Measurements from ENCODE around the gene SKI.

SKI gene

GRCh38 chr1:2271211-2271721 is 43.1 kb downstream of the SKI start:
- H3K4me3 Mint-ChIP-seq = no peak overlapping the region
- peaks cover 4 to 15% of the 10 kb centered on the region in 2 donors for H3K36me3 Mint-ChIP-seq
- H3K27ac Mint-ChIP-seq = no peak overlapping the region
- peaks cover 38 to 56% of the 10 kb centered on the region in 2 donors for H3K4me1 Mint-ChIP-seq
- no peak for ATAC-seq (replicated peaks)
- H3K9me3 Mint-ChIP-seq = no peaks in the 10 kb centered on the region
- DNase-seq = no peak
- no peaks in the 10 kb centered on the region for H3K27me3 Mint-ChIP-seq

- Mint-ChIP-seq H3K36me3 (peaks cover 11 to 19% of the 10 kb centered on the region in 2 donors), H3K4me1 (peaks cover 40 to 56% of the 10 kb centered on the region in 2 donors), H3K4me3 (no peak overlapping the region), H3K27ac (no peak overlapping the region), H3K27me3 (no peaks in the 10 kb centered on the region), H3K9me3 (peaks cover 0 to 2% of the 10 kb centered on the region in 2 donors)
- DNase-seq (no peak), ATAC-seq (replicated peaks) (no peak)
Measured at GRCh38 chr1:2271841-2272655, 43.9 kb downstream of the SKI start.

GRCh38 chr1:2272686-2273400 is 44.7 kb downstream of the SKI start:
- peaks cover 43 to 61% of the 10 kb centered on the region in 2 donors for H3K4me1 Mint-ChIP-seq
- peaks cover 18 to 27% of the 10 kb centered on the region in 2 donors for H3K36me3 Mint-ChIP-seq
- H3K27ac Mint-ChIP-seq = no peak overlapping the region
- no peaks in the 10 kb centered on the region for H3K27me3 Mint-ChIP-seq
- ATAC-seq (replicated peaks) = no peak
- peaks cover 0 to 6% of the 10 kb centered on the region in 2 donors for H3K9me3 Mint-ChIP-seq
- H3K4me3 Mint-ChIP-seq = no peak overlapping the region
- no peak for DNase-seq

GRCh38 chr1:2273401-2274090 is 45.4 kb downstream of the SKI start:
- Mint-ChIP-seq H3K27me3 (no peaks in the 10 kb centered on the region), H3K4me3 (peak overlapping the region in 1 of 2 donors; percentile 21), H3K9me3 (peaks cover 0 to 6% of the 10 kb centered on the region in 2 donors), H3K27ac (no peak overlapping the region), H3K4me1 (peaks cover 49 to 67% of the 10 kb centered on the region in 2 donors), H3K36me3 (peaks cover 18 to 31% of the 10 kb centered on the region in 2 donors)
- DNase-seq (no peak), ATAC-seq (replicated peaks) (no peak)

DNA sequence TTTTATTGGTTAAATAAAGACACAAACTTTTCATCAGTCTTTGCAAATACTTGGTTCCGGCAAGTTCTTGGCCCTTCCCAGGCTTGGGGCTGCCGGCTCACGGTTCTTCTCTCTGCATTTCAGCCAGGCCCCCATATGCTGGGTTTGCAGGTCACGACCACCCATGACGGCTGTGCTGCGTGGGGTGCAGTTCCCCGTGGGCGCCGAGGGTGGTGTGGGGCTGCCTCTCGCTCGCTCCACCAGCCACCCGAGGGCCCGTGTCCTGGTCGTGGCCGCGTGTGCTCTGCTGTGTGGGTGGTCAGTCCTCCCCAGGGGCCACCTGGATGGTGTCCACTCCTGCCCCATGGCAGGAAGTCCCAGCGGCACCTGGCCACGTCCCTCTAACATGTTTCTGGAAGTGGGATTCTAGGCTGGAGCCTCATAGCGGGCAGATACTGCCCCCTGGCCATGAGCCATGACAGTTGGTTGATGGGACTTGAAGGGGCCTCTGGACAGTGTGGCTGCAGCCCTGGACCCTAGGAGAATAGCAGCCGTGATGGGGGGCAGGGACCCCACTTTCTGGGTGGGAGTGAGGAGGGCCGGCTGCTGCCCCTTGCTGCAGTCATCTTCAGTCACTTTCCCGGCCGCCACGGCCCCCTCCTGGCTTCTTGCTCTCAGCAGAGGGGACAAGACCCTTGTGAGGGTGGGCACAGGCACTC is 46.3 kb downstream of the SKI start:
- no peaks in the 10 kb centered on the region for H3K27me3 Mint-ChIP-seq
- peaks cover 50 to 70% of the 10 kb centered on the region in 2 donors for H3K4me1 Mint-ChIP-seq
- peak overlapping the region; percentile 6 to 58 for H3K4me3 Mint-ChIP-seq
- peaks cover 18 to 27% of the 10 kb centered on the region in 2 donors for H3K36me3 Mint-ChIP-seq
- DNase-seq = no peak
- ATAC-seq (replicated peaks) = no peak
- peak overlapping the region; percentile 88 for H3K27ac Mint-ChIP-seq
- H3K9me3 Mint-ChIP-seq = peaks cover 0 to 6% of the 10 kb centered on the region in 2 donors

- H3K27ac Mint-ChIP-seq = peak overlapping the region; percentile 88
- peak; percentile 35 to 68 for ATAC-seq (replicated peaks)
- peaks cover 18 to 30% of the 10 kb centered on the region in 2 donors for H3K36me3 Mint-ChIP-seq
- H3K4me1 Mint-ChIP-seq = peaks cover 52 to 76% of the 10 kb centered on the region in 2 donors
- peak; percentile 31 for DNase-seq
- H3K9me3 Mint-ChIP-seq = peaks cover 0 to 6% of the 10 kb centered on the region in 2 donors
- H3K4me3 Mint-ChIP-seq = peak overlapping the region; percentile 53 to 58
- H3K27me3 Mint-ChIP-seq = no peaks in the 10 kb centered on the region
Measured at GRCh38 chr1:2274929-2275475, 46.9 kb downstream of the SKI start.

- Mint-ChIP-seq H3K27me3 (no peaks in the 10 kb centered on the region), H3K4me1 (peaks cover 51 to 76% of the 10 kb centered on the region in 2 donors), H3K9me3 (peaks cover 0 to 6% of the 10 kb centered on the region in 2 donors), H3K27ac (no peak overlapping the region), H3K36me3 (peaks cover 20 to 30% of the 10 kb centered on the region in 2 donors), H3K4me3 (peak overlapping the region in 1 of 2 donors; percentile 47)
- peak; percentile 84 to 92 for ATAC-seq (replicated peaks)
- peak; percentile 28 for DNase-seq
Measured at GRCh38 chr1:2275796-2276536, 47.8 kb downstream of the SKI start.

DNA sequence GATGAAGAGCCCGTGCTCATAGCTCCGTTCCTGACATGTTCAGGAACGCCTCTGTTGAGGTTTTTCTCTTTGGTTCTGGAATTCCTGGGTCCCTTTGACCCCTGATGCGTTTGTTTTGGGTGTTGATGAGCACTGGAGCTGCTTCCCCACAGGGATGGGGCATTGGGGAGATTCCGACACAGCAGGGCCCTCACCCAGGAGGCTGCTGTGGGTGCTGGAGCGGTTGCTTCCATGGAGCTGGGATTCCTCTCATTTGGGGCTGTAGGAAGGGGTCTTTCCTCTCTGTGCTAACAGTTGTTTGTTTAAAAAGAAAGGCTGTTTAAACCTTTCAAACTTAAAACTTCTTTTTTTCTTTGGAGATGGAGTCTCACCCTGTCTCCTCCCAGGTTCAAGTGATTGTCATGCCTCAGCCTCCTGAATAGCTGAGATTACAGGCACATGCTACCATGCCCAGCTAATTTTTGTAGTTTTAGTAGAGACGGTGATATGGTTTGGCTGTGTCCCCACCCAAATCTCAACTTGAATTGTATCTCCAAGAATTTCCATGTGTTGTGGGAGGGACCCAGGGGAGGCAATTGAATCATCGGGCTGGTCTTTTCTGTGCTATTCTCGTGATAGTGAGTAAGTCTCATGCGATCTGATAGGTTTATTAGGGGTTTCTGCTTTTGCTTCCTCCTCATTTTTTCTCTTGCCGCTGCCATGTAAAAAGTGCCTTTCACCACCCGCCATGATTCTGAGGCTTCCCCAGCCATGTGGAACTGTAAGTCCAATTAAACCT is 48.9 kb downstream of the SKI start:
- Mint-ChIP-seq H3K27me3 (no peaks in the 10 kb centered on the region), H3K27ac (peak overlapping the region; percentile 25), H3K4me1 (peaks cover 50 to 74% of the 10 kb centered on the region in 2 donors), H3K9me3 (peaks cover 0 to 6% of the 10 kb centered on the region in 2 donors), H3K36me3 (peaks cover 20 to 30% of the 10 kb centered on the region in 2 donors), H3K4me3 (no peak overlapping the region)
- ATAC-seq (replicated peaks) (no peak), DNase-seq (no peak)

DNA sequence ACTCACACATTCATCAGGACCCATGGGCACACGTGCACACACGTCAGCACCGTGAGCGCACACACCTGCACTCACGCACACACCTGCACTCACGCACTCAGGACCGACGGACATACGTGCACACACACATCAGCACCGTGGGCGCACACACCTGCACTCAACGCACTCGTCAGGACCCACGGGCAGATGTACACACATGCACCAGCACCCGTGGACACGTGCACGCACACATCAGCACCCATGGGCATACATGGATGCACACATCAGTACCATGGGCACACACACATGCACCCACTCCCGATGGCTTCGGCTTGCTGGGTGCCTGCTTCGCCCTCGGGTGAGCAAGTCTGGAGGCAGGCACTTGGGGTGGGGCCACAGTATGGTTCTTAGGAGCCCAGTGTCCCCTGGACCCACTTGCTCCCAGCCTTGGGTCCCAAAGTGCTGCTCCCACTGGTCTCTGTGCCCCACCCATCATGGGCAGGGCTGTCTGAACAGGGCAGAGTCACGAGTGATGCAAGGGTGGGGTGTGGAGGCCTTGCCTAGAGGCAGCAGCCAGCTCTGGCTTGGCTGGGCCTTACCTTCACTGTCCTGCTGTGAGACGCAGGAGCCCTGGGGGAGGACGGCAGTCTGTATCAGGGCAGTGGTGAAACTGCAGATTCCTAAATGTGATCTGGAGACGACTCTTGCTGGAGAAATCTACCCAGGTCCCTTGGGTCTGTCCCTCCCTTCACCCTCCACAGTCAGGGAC is 49.8 kb downstream of the SKI start:
- ATAC-seq (replicated peaks) (no peak), DNase-seq (no peak)
- H3K36me3 Mint-ChIP-seq = peaks cover 23 to 30% of the 10 kb centered on the region in 2 donors
- H3K27ac Mint-ChIP-seq = no peak overlapping the region
- H3K9me3 Mint-ChIP-seq = peaks cover 0 to 6% of the 10 kb centered on the region in 2 donors
- H3K4me1 Mint-ChIP-seq = peaks cover 51 to 70% of the 10 kb centered on the region in 2 donors
- H3K4me3 Mint-ChIP-seq = no peak overlapping the region
- H3K27me3 Mint-ChIP-seq = no peaks in the 10 kb centered on the region

- DNase-seq (no peak), ATAC-seq (replicated peaks) (no peak)
- Mint-ChIP-seq H3K36me3 (peaks cover 24 to 26% of the 10 kb centered on the region in 2 donors), H3K27ac (no peak overlapping the region), H3K9me3 (peaks cover 0 to 6% of the 10 kb centered on the region in 2 donors), H3K27me3 (no peaks in the 10 kb centered on the region), H3K4me3 (no peak overlapping the region), H3K4me1 (peaks cover 46 to 62% of the 10 kb centered on the region in 2 donors)
Measured at GRCh38 chr1:2278591-2279209, 50.6 kb downstream of the SKI start.

DNA sequence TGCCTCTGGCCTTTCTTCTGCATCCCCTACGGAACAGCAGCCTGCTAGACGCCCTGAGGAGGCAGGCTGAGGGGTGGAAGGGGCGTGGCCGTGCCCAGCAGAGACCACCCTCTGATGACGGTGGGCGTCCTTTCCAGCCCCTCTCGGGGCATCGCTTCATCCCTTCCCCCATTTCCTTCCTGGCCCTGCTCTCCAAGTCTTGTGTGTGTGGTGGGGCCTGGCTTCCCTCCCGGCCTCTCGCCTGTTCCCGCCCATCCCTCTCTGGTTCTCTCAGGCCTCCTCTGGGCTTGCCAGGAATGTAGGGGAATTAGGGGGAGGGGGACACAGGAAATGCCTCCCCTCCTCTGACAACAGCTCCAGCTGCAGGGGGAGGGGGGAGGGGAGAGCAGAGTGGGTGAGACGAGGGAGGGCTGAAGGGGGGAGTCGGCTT is 51.1 kb downstream of the SKI start:
- Mint-ChIP-seq H3K4me3 (peak overlapping the region in 1 of 2 donors; percentile 39), H3K27me3 (no peaks in the 10 kb centered on the region), H3K9me3 (peaks cover 0 to 6% of the 10 kb centered on the region in 2 donors), H3K27ac (no peak overlapping the region), H3K4me1 (peaks cover 45 to 58% of the 10 kb centered on the region in 2 donors), H3K36me3 (peaks cover 24 to 27% of the 10 kb centered on the region in 2 donors)
- ATAC-seq (replicated peaks) (no peak), DNase-seq (no peak)
